Right atrium auricular region (tissue), 2 donors: ENCODE data around the gene DPP4. TPM values are rescaled to one million over a fixed set of nuclear protein-coding genes. Genes with fewer than 3 reads are reported as not detected.
"Not testable (repeated sequence)": the region's sequence is repeated elsewhere in the genome, so short reads cannot be mapped to it uniquely, and the experiment has no call there.

ENCODE experiments used
- DNase-seq: peaks from one replicate; pipeline ENCODE4 v3.0.0-alpha.2; 2019; ENCODE audit warnings: low spot score
- H3K27ac ChIP-seq, 2 donors: fragments of 200-600 bp; sonication (generic); 1 replicate in 1 of 2; 2 replicates in 1 of 2; pipeline ENCODE4 v1.5.1; 2016 to 2019
- H3K27me3 ChIP-seq, 2 donors: fragments of 200-600 bp; sonication (generic); one replicate each; pipeline versions ENCODE4 v1.5.1 to v1.6.0; 2017 to 2019
- H3K36me3 ChIP-seq: fragments of 200-600 bp; sonication (generic); one replicate; pipeline ENCODE4 v1.5.1; 2016
- H3K4me1 ChIP-seq, 2 donors: fragments of 200-600 bp; sonication (generic); one replicate each; pipeline versions ENCODE4 v1.5.1 to v1.6.0; 2017 to 2019
- H3K4me3 ChIP-seq, 2 donors: fragments of 200-600 bp; sonication (generic); 1 replicate in 1 of 2; 2 replicates in 1 of 2; pipeline ENCODE4 v1.5.1; 2017 to 2019; ENCODE audit warnings: mild to moderate bottlenecking in 1 of 2, moderate library complexity in 1 of 2
- H3K9me3 ChIP-seq, 2 donors: fragments of 200-600 bp; sonication (generic); one replicate each; pipeline ENCODE4 v1.5.1; 2019
- total RNA-seq, 2 donors: library from RNA; depleted of rRNA; stranded (reverse); fragments of >200 nt; gene quantifications; one replicate each; pipeline ENCODE4 v1.1.0, GENCODE V29; 2016
- TF ChIP-seq, protein P1 (sequence below), 2 donors: fragments of 200-600 bp; sonication (generic); IDR thresholded peaks; one replicate each; pipeline ENCODE4 v1.5.1; 2019; ENCODE audit warnings: antibody characterized with exemption in 2 of 2

Gene DPP4
- total RNA-seq, 2 donors from 2014 or later, result 4.5 to 6.8 TPM

DNA sequence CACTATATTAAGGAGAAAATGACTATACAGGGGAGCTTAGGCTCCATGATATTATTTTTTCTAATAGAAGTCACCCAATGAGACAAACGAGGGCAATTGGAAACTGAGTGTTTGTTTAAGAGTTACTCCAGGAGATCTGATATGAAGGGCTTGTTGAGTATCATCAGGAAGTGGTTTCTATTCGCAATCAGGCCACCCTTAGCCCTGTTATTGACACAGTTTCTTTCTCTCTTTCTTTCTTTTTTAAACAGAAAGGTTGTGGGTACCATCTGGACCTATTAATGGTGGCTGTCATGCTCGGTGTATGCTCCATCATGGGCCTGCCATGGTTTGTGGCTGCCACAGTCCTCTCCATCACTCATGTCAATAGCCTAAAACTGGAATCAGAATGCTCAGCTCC, 117.3 kb downstream of the DPP4 start:
- TF ChIP-seq, protein P1, sequence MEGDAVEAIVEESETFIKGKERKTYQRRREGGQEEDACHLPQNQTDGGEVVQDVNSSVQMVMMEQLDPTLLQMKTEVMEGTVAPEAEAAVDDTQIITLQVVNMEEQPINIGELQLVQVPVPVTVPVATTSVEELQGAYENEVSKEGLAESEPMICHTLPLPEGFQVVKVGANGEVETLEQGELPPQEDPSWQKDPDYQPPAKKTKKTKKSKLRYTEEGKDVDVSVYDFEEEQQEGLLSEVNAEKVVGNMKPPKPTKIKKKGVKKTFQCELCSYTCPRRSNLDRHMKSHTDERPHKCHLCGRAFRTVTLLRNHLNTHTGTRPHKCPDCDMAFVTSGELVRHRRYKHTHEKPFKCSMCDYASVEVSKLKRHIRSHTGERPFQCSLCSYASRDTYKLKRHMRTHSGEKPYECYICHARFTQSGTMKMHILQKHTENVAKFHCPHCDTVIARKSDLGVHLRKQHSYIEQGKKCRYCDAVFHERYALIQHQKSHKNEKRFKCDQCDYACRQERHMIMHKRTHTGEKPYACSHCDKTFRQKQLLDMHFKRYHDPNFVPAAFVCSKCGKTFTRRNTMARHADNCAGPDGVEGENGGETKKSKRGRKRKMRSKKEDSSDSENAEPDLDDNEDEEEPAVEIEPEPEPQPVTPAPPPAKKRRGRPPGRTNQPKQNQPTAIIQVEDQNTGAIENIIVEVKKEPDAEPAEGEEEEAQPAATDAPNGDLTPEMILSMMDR (IDR thresholded peaks at IDR 0.05), result no peak
- H3K9me3 ChIP-seq, result no peaks in the 10 kb centered on the region
- no peaks in the 10 kb centered on the region for H3K4me1 ChIP-seq
- H3K27ac ChIP-seq, result no peak overlapping the region
- no peak overlapping the region for H3K4me3 ChIP-seq
- no peak for DNase-seq
- H3K27me3 ChIP-seq, result no peaks in the 10 kb centered on the region
- H3K36me3 ChIP-seq, result no peaks in the 10 kb centered on the region

DNA sequence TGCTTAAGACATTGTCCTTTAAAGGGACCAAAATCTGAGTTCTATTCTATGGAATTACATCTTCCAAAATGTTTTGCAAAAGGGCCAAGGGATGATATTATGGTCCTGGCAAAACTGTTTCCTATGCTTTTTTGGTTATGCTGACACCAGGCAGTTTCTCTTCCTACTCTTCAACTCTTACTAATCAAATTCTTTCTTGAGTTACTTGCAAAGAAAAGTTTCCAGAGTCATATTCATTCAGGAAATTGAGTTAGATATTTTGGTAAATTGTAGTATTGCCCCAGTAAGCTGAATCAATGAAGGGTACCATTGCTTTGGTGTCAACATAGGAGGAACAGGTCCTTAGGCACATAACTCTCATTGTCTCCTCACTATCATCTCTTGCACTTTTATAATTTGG, 118.8 kb downstream of the DPP4 start:
- TF ChIP-seq, protein P1 (IDR thresholded peaks at IDR 0.05), result no peak
- H3K27ac ChIP-seq, result no peak overlapping the region
- no peaks in the 10 kb centered on the region for H3K27me3 ChIP-seq

DNA sequence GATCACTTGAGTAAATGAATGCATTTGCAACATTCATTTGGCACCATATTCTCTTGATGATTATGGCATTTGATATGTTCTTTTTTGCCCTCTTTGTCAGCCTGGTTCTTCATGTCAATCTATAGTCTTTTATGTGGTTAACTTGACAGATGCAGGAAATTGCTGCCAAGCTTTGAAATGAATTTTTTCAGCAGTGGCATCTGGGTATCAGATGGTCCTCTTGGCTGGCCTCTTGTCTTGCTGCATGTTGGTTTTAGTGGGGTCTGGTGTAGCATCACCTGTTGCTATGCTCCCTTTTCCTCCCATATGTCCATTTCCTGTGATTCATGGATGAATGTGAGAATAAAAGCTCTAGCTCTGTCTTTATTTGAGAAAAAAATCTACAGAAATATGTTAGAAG, 119.9 kb downstream of the DPP4 start:
- no peaks in the 10 kb centered on the region for H3K36me3 ChIP-seq
- H3K4me3 ChIP-seq, result no peak overlapping the region
- TF ChIP-seq, protein P1 (IDR thresholded peaks at IDR 0.05), result no peak

More for the DNA sequence above, 118.8 kb downstream of the DPP4 start:
- no peaks in the 10 kb centered on the region for H3K9me3 ChIP-seq
- no peaks in the 10 kb centered on the region for H3K36me3 ChIP-seq
- no peak overlapping the region for H3K4me3 ChIP-seq
- no peak for DNase-seq
- H3K4me1 ChIP-seq, result no peaks in the 10 kb centered on the region

DNA sequence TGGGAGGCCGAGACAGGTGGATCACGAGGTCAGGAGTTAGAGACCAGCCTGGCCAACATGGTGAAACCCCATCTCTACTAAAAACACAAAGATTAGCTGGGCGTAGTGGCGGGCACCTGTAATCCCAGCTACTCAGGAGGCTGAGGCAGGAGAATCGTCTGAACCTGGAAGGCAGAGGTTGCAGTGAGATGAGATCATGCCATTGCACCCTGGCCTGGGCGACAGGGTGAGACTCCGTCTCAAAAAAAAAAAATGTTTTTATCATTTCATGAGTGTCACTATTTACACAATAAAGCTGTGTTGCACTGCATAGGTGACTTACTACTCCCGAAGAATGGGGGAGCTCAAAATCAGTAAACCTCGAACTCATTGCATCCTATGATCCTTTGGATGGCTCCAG, 120.6 kb downstream of the DPP4 start:
- not testable (repeated sequence) for H3K4me1 ChIP-seq, H3K27ac ChIP-seq, H3K36me3 ChIP-seq, H3K27me3 ChIP-seq, H3K9me3 ChIP-seq, DNase-seq, H3K4me3 ChIP-seq

More for the DNA sequence above, 119.9 kb downstream of the DPP4 start:
- H3K27me3 ChIP-seq, result no peaks in the 10 kb centered on the region
- no peaks in the 10 kb centered on the region for H3K9me3 ChIP-seq
- no peak for DNase-seq
- no peak overlapping the region for H3K27ac ChIP-seq
- H3K4me1 ChIP-seq, result no peaks in the 10 kb centered on the region

DNA sequence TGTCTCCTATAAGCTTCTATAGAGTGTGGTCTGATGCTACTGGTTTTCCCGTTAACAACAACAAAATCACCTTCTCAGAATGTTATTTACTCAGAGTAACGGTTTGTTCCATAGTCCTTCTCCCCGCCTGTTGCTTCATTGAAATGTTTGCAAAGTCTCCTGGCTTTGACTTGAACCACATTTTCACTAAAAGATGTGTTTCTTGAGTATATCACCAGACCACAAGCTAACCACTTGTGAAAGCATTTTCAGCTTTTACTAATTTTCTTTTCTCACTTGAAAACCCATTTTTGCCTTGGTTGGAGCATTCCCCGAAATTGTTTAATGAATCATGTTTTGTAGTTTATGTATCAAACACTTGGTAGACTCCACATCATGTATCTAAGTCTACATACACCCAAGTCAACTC, 121.2 kb downstream of the DPP4 start:
- Histone ChIP-seq H3K36me3 (no peaks in the 10 kb centered on the region), H3K4me3 (no peak overlapping the region), H3K4me1 (no peaks in the 10 kb centered on the region), H3K27me3 (no peaks in the 10 kb centered on the region), H3K9me3 (no peaks in the 10 kb centered on the region), H3K27ac (no peak overlapping the region)
- TF ChIP-seq, protein P1 (IDR thresholded peaks at IDR 0.05), result no peak
- no peak for DNase-seq

DNA sequence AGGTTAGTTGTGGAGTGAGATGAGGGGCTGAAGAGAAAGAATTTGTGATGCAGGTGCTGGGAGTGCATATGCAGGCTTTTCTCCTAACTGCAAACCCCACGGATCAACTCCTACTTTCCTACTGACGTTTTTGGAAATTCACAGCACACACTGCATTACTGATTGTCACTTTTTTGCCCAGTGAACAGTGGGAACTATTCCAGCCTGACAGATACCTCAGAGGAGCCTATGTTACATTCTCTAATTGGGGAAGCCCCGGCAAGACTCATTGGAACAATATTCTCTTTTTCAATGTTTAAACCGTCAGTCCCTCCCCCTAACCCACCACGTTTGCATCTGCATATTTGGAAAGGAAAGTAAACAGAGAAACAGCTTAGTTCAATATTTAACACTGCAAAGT, 126.2 kb downstream of the DPP4 start:
- H3K9me3 ChIP-seq, result no peaks in the 10 kb centered on the region
- no peak overlapping the region for H3K4me3 ChIP-seq
- no peaks in the 10 kb centered on the region for H3K36me3 ChIP-seq
- no peak overlapping the region for H3K27ac ChIP-seq
- no peaks in the 10 kb centered on the region for H3K27me3 ChIP-seq
- no peaks in the 10 kb centered on the region for H3K4me1 ChIP-seq
- DNase-seq, result no peak
- TF ChIP-seq, protein P1 (IDR thresholded peaks at IDR 0.05), result no peak
